Activated CD8-positive, alpha-beta T cell treated with anti-CD3 and anti-CD28 coated beads for 36 hours (primary cell): ENCODE measurements around the gene RANBP10. TPM values are rescaled to one million over a fixed set of nuclear protein-coding genes. Genes with fewer than 3 reads are reported as not detected.

Experiments used
- ATAC-seq: fragments of 200-7000 bp; cut with Tn5 transposase; one replicate; pipeline ENCODE4 v1.10.0; 2021; ENCODE audit warnings: mild to moderate bottlenecking, moderate library complexity
- CTCF ChIA-PET: fragments of 350-600 bp; sonication (Branson Sonifier 250); formaldehyde crosslinking; loops from one replicate; lab custom pipeline; 2021; ENCODE audit warnings: antibody characterized with exemption; lab: Charles Lee
- POLR2A ChIA-PET: fragments of 350-600 bp; sonication (Branson Sonifier 250); formaldehyde crosslinking; loops from one replicate; lab custom pipeline; 2021; ENCODE audit warnings: antibody characterized with exemption; lab: Charles Lee
- DNase-seq: peaks from one replicate; pipeline ENCODE4 v3.0.0-alpha.2; 2020
- H3K27ac Mint-ChIP-seq: one replicate; pipeline ENCODE4 v1.8.0; 2021; ENCODE audit warnings: mild to moderate bottlenecking, mixed read lengths
- H3K27me3 Mint-ChIP-seq: one replicate; pipeline ENCODE4 v1.8.0; 2021; ENCODE audit warnings: mixed read lengths
- H3K36me3 Mint-ChIP-seq: one replicate; pipeline ENCODE4 v1.8.0; 2021; ENCODE audit warnings: low read depth, mixed read lengths
- H3K4me1 Mint-ChIP-seq: one replicate; pipeline ENCODE4 v1.8.0; 2021; ENCODE audit warnings: low read depth, mixed read lengths
- H3K4me3 Mint-ChIP-seq: one replicate; pipeline ENCODE4 v1.8.0; 2021; ENCODE audit warnings: mild to moderate bottlenecking, moderate library complexity, mixed read lengths
- H3K9me3 Mint-ChIP-seq: one replicate; pipeline ENCODE4 v1.8.0; 2021; ENCODE audit warnings: mixed read lengths
- CTCF ChIP-seq: fragments of 200-600 bp; IDR thresholded peaks from one replicate; pipeline ENCODE4 v1.8.0; 2022; ENCODE audit warnings: antibody characterized with exemption, mild to moderate bottlenecking
- intact Hi-C: fragments of 100-400 bp; cut with micrococcal nuclease; formaldehyde crosslinking; loops from one replicate; pipeline ENCODE4 v1.10.0; 2022
- total RNA-seq, 2 experiments: library from RNA; stranded (reverse); gene quantifications; one replicate each; pipeline ENCODE4 v1.2.3, GENCODE V29; 2021

Gene RANBP10
- total RNA-seq, 2 experiments from 2014 or later: 15.9 to 18.9 TPM

DNA sequence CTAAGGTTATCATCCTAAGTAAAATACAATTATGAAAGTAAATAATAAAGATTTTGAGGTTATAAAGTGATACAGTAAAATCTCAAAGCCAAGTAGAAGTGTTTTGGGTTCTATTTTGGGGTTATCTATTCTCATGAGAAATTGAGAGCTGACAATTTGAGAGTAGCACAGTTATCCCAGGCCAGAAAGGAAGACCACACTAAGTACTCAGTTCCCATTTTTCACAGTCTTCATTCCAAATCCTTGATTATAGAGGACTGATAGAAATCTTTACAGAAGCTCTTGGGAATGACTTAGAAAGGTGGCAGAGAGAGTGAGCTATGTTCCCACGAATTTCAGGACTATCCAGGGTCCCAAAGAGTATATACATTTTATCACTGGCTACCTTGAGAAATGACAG lies 91.8 kb downstream of the RANBP10 start:
- Mint-ChIP-seq H3K27me3 (no peaks in the 10 kb centered on the region), H3K27ac (no peak overlapping the region), H3K4me1 (peaks cover 25% of the 10 kb centered on the region), H3K36me3 (peaks cover 6% of the 10 kb centered on the region), H3K4me3 (no peak overlapping the region), H3K9me3 (no peaks in the 10 kb centered on the region)
- ChIA-PET CTCF (interaction anchor here (1.1 to 1.6 kb wide), 3 partner anchors 42 to 193 kb away, joined by 3 to 4 read pairs (median 4); no protein-coding TSS in a partner anchor), POLR2A (no interaction called here)
- no peak for DNase-seq
- no peak for TF ChIP-seq CTCF
- no peak for ATAC-seq
- intact Hi-C loops: no loop called here

DNA sequence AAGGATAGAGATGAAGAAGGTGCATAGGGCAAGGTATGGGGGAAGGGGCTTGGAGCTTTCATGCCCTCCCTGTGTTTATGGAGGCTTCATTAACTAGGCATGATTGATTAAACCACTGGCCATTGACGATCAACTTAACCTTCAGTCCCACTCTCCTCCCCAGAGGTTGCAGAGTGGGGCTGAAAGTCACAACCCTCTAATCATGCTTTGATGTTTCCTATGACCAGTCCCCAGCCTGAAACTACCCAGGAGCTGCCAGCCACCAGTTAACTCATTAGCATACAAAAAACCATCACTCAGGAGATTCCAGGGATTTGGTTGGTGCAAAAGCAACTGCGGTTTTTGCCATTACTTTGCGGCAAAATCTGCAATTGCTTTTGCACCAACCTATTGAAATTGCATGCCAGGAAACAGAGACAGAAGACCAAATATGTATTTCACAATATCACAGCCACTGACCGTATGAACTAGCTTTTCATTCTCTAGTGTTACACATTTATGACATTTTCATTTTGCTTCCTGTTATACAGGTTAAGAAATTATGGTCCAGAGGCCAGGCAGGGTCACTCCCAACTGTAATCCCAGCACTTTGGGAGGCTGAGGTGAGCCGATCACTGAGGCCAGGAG lies 92.6 kb downstream of the RANBP10 start:
- TF ChIP-seq CTCF: no peak
- intact Hi-C loops: no loop called here
- Mint-ChIP-seq H3K9me3 (no peaks in the 10 kb centered on the region), H3K27ac (no peak overlapping the region), H3K4me1 (peaks cover 25% of the 10 kb centered on the region), H3K27me3 (no peaks in the 10 kb centered on the region), H3K4me3 (no peak overlapping the region), H3K36me3 (peaks cover 6% of the 10 kb centered on the region)
- ChIA-PET POLR2A (no interaction called here), CTCF (interaction anchor here (1.6 kb wide), 1 partner anchor 51 kb away, joined by 4 read pairs; no protein-coding TSS in a partner anchor)
- DNase-seq (no peak), ATAC-seq (no peak)

GRCh38 chr16:67710607-67711006 lies 95.8 kb downstream of the RANBP10 start:
- no peak overlapping the region for H3K27ac Mint-ChIP-seq
- H3K27me3 Mint-ChIP-seq: no peaks in the 10 kb centered on the region
- intact Hi-C loops: no loop called here
- no peaks in the 10 kb centered on the region for H3K9me3 Mint-ChIP-seq
- no peak for ATAC-seq
- no peak for TF ChIP-seq CTCF
- POLR2A ChIA-PET: no interaction called here
- peaks cover 2% of the 10 kb centered on the region for H3K36me3 Mint-ChIP-seq
- peaks cover 3% of the 10 kb centered on the region for H3K4me1 Mint-ChIP-seq
- CTCF ChIA-PET: interaction anchor here (0.9 kb wide), 1 partner anchor 7 kb away, joined by 3 read pairs; no protein-coding TSS in a partner anchor
- no peak for DNase-seq
- H3K4me3 Mint-ChIP-seq: no peak overlapping the region

- peaks cover 2% of the 10 kb centered on the region for H3K36me3 Mint-ChIP-seq
- no peaks in the 10 kb centered on the region for H3K27me3 Mint-ChIP-seq
- CTCF ChIA-PET: interaction anchor here (0.7 kb wide), 1 partner anchor 10 kb away, joined by 3 read pairs; the partner anchor contains the start of gene GFOD2
- ATAC-seq (no peak), DNase-seq (no peak)
- no peak for TF ChIP-seq CTCF
- H3K27ac Mint-ChIP-seq: no peak overlapping the region
- H3K4me3 Mint-ChIP-seq: no peak overlapping the region
- POLR2A ChIA-PET: interaction anchor here (0.6 to 1.0 kb wide), 2 partner anchors 9 to 26 kb away, joined by 3 to 4 read pairs; no protein-coding TSS in a partner anchor
- peaks cover 6% of the 10 kb centered on the region for H3K4me1 Mint-ChIP-seq
- no peaks in the 10 kb centered on the region for H3K9me3 Mint-ChIP-seq
- intact Hi-C loops: no loop called here
Observed at GRCh38 chr16:67709050-67709449, 97.3 kb downstream of the RANBP10 start.

DNA sequence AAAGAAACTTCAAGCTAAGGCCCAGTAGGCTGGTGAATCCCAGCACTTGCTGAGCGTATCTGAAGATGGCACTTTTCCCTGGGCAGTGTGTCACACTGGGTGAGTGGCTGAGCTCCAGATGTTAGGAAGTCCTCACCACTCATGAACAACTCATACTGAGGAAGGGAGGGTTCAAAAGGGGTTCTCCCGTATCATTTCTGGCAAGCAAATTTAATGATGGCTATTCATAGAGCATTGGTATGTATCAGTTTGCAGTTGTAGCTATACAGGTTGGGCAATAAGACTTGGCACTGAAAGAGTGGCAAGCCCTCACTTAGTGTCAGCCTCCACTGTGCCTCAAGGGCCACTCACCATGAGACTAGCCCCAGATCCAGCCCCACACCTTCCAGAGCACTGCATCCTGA lies 98.0 kb downstream of the RANBP10 start:
- peaks cover 2% of the 10 kb centered on the region for H3K36me3 Mint-ChIP-seq
- no peak overlapping the region for H3K27ac Mint-ChIP-seq
- peaks cover 9% of the 10 kb centered on the region for H3K4me1 Mint-ChIP-seq
- no peaks in the 10 kb centered on the region for H3K9me3 Mint-ChIP-seq
- H3K27me3 Mint-ChIP-seq: no peaks in the 10 kb centered on the region
- ATAC-seq (no peak), DNase-seq (no peak)
- ChIA-PET POLR2A (interaction anchor here (0.6 to 1.0 kb wide), 2 partner anchors 10 to 26 kb away, joined by 3 to 4 read pairs; no protein-coding TSS in a partner anchor), CTCF (no interaction called here)
- intact Hi-C loops: no loop called here
- TF ChIP-seq CTCF: no peak
- no peak overlapping the region for H3K4me3 Mint-ChIP-seq
